ENCODE measurements around the gene NDUFS3. TPM values are rescaled to one million over a fixed set of nuclear protein-coding genes. Genes with fewer than 3 reads are reported as not detected.

NDUFS3 gene
- total and polyA plus RNA-seq, 2 of the 13 experiments (the other 11 are each of a cell fraction or from before 2014, with no cell fraction given), result 151 to 184 TPM

GRCh38 chr11:47564933-47565339, 13.9 kb upstream of the NDUFS3 start (continued):
- TF ChIP-seq TEAD3 (CRISPR knock-in tag; optimal IDR thresholded peaks at IDR 0.05; ENCODE audit: borderline replicate concordance) (peak; percentile 6), ZNF343 (CRISPR knock-in tag; IDR thresholded peaks at IDR 0.05) (no peak), IKZF1 (IDR thresholded peaks at IDR 0.05) (no peak), ZNF350 (CRISPR knock-in tag; IDR thresholded peaks at IDR 0.05; ENCODE audit: borderline replicate concordance, low read depth) (peak; percentile 14; the same call in 1 of the 2 replicates), HINFP (CRISPR knock-in tag; IDR thresholded peaks at IDR 0.05; ENCODE audit: low read depth) (no peak), ZNF383 (CRISPR knock-in tag; IDR thresholded peaks at IDR 0.05; ENCODE audit: borderline replicate concordance) (no peak), HES4 (CRISPR knock-in tag; IDR thresholded peaks at IDR 0.05; ENCODE audit: borderline replicate concordance) (no peak), HNF1B (CRISPR knock-in tag; IDR thresholded peaks at IDR 0.05) (0 out of 2 replicates have a peak, but pooled peaks have one; percentile 31), NR2F6 (IDR thresholded peaks at IDR 0.05) (peak; percentile 37; the same call in 1 of the 2 replicates), NR2F6 (CRISPR knock-in tag; IDR thresholded peaks at IDR 0.05) (peak; percentile 21; the same call in 1 of the 2 replicates), MTF1 (CRISPR knock-in tag; IDR thresholded peaks at IDR 0.05) (no peak), ZNF280D (CRISPR knock-in tag; IDR thresholded peaks at IDR 0.05) (0 out of 2 replicates have a peak, but pooled peaks have one; percentile 30), SIN3A (IDR thresholded peaks at IDR 0.05; ENCODE audit: borderline replicate concordance, low read depth, low read length) (no peak), MTA3 (CRISPR knock-in tag; IDR thresholded peaks at IDR 0.05) (no peak), ELK4 (CRISPR knock-in tag; IDR thresholded peaks at IDR 0.05; ENCODE audit: borderline replicate concordance) (no peak), CSRNP1 (CRISPR knock-in tag; IDR thresholded peaks at IDR 0.05) (no peak), GZF1 (CRISPR knock-in tag; IDR thresholded peaks at IDR 0.05) (peak; percentile 80), ZBTB33 (CRISPR knock-in tag; IDR thresholded peaks at IDR 0.05) (peak; percentile 65; the same call in 1 of the 2 replicates), NR2F1 (CRISPR knock-in tag; IDR thresholded peaks at IDR 0.05) (0 out of 4 replicates have a peak, but pooled peaks of 1 of the 2 experiments have one; percentile 33)

All from HepG2 (cell line).